NCI-H1930 (cell line): Measurements from ENCODE around the gene ITSN2.
"Not testable (repeated sequence)": the region's sequence is repeated elsewhere in the genome, so short reads cannot be mapped to it uniquely, and the experiment has no call there.

Experiments
- DNase-seq, 2 experiments: peaks; one replicate each; lab custom pipeline; 2025; lab: John Stamatoyannopoulos, UW

ITSN2 gene

GRCh38 chr2:24360050-24360962, at the start of gene ITSN2:
Gene ITSN2, minus strand, starts transcription at chr2:24360536. Its CDS starts 32,454 bp downstream, at chr2:24328082.
- peak; percentile 42 to 51 for DNase-seq

GRCh38 chr2:24409171-24409570, 48.8 kb upstream of the ITSN2 start:
- DNase-seq: no peak

GRCh38 chr2:24408704-24409103, 48.4 kb upstream of the ITSN2 start:
- DNase-seq: not testable (repeated sequence)

GRCh38 chr2:24404491-24404921, 44.2 kb upstream of the ITSN2 start:
- DNase-seq: no peak

GRCh38 chr2:24403832-24404212, 43.5 kb upstream of the ITSN2 start:
- no peak for DNase-seq

GRCh38 chr2:24403168-24403831, 43.0 kb upstream of the ITSN2 start:
- no peak for DNase-seq

- no peak for DNase-seq
These were observed 42.1 kb upstream of the ITSN2 start for GRCh38 chr2:24402242-24403097.

GRCh38 chr2:24400207-24400907, 40.0 kb upstream of the ITSN2 start:
- DNase-seq: no peak

- no peak for DNase-seq
These were observed 39.3 kb upstream of the ITSN2 start for GRCh38 chr2:24399434-24400206.

- no peak for DNase-seq
These were observed 34.7 kb upstream of the ITSN2 start for GRCh38 chr2:24394998-24395397.

- DNase-seq: no peak
These were observed 32.3 kb upstream of the ITSN2 start for GRCh38 chr2:24392542-24393059.

- DNase-seq: no peak
These were observed 25.0 kb upstream of the ITSN2 start for GRCh38 chr2:24385366-24385765.

- DNase-seq: peak in 1 of 2 experiments; percentile 53
These were observed 22.2 kb upstream of the ITSN2 start for GRCh38 chr2:24382363-24383073.

- DNase-seq: no peak
These were observed 20.5 kb upstream of the ITSN2 start for GRCh38 chr2:24380820-24381219.

- no peak for DNase-seq
These were observed 15.2 kb upstream of the ITSN2 start for GRCh38 chr2:24375349-24376087.

GRCh38 chr2:24374301-24374700, 14.0 kb upstream of the ITSN2 start:
- DNase-seq: no peak

GRCh38 chr2:24372033-24372432, 11.7 kb upstream of the ITSN2 start:
- DNase-seq: no peak

- DNase-seq: no peak
These were observed 5.5 kb upstream of the ITSN2 start for GRCh38 chr2:24365826-24366225.

- DNase-seq: no peak
These were observed 4.7 kb upstream of the ITSN2 start for GRCh38 chr2:24365051-24365450.
